ENCODE measurements around the gene BICD1. TPM values are rescaled to one million over a fixed set of nuclear protein-coding genes. Genes with fewer than 3 reads are reported as not detected.

BICD1 gene
- polyA plus RNA-seq, 1 of the 3 experiments (the other 2 are of a cell fraction), result 12.1 TPM

GRCh38 chr12:32332446-32332845, 225.8 kb downstream of the BICD1 start:
- no peaks in the 10 kb centered on the region for H3K9me2 ChIP-seq
- CTCF ChIA-PET, result interaction anchor here (1.2 to 1.3 kb wide), 2 partner anchors 10 to 26 kb away, joined by 4 read pairs; no protein-coding TSS in a partner anchor
- no peak overlapping the region for H3K4me3 ChIP-seq (ENCODE audit: low read depth in 2 of 2, low read length in 1 of 2)
- no peak for TF ChIP-seq EZH2phosphoT487 (IDR thresholded peaks at IDR 0.05; ENCODE audit: borderline replicate concordance, low read depth)
- no peak for TF ChIP-seq POLR2AphosphoS5 (IDR thresholded peaks at IDR 0.05; ENCODE audit: low read depth, low read length)
- TF ChIP-seq CHD2 (IDR thresholded peaks at IDR 0.05; ENCODE audit: low read length, partially characterized antibody), result no peak
- H3K79me2 ChIP-seq (ENCODE audit: insufficient read depth), result no peaks in the 10 kb centered on the region
- H3K4me1 ChIP-seq (ENCODE audit: control insufficient read depth in 1 of 2, insufficient read depth in 2 of 2, low read depth in 1 of 2, low read length in 1 of 2), result no peaks in the 10 kb centered on the region
- DNase-seq, result no peak
- no peaks in the 10 kb centered on the region for H3K27me3 ChIP-seq (ENCODE audit: insufficient read depth)
- POLR2A ChIA-PET, result no interaction called here
- H3F3A ChIP-seq (replicated peaks; ENCODE audit: insufficient read depth), result peaks cover 4% of the 10 kb centered on the region
- no peaks in the 10 kb centered on the region for H3K9me3 ChIP-seq
- WGBS (ENCODE audit: low lambda C conversion rate), result 94% methylated on average over 3 of the region's 3 CpGs
- no peak overlapping the region for H3K27ac ChIP-seq (ENCODE audit: low read depth in 2 of 2, low read length in 1 of 2)
- no peaks in the 10 kb centered on the region for H4K20me1 ChIP-seq (ENCODE audit: insufficient read depth)
- no peak overlapping the region for H2AFZ ChIP-seq (ENCODE audit: low read depth)
- H3K9ac ChIP-seq, result no peak overlapping the region
- H3K36me3 ChIP-seq (replicated peaks in 1 of 2; ENCODE audit: control insufficient read depth in 1 of 2, insufficient read depth in 2 of 2, low read length in 1 of 2), result peaks cover 26 to 27% of the 10 kb centered on the region in 2 experiments
- H3K4me2 ChIP-seq, result no peak overlapping the region

GRCh38 chr12:32334371-32334777, 227.7 kb downstream of the BICD1 start:
- H3K4me1 ChIP-seq (ENCODE audit: control insufficient read depth in 1 of 2, insufficient read depth in 2 of 2, low read depth in 1 of 2, low read length in 1 of 2), result no peaks in the 10 kb centered on the region
- no peak overlapping the region for H3K4me2 ChIP-seq
- H3K9me3 ChIP-seq, result no peaks in the 10 kb centered on the region
- CTCF ChIA-PET, result interaction anchor here (1.5 to 2.4 kb wide), 2 partner anchors 11 to 22 kb away, joined by 5 to 7 read pairs; no protein-coding TSS in a partner anchor
- no peaks in the 10 kb centered on the region for H3K9me2 ChIP-seq
- TF ChIP-seq TAF1 (IDR thresholded peaks at IDR 0.05; ENCODE audit: borderline replicate concordance, low read depth, low read length), result no peak
- TF ChIP-seq MEF2A (IDR thresholded peaks at IDR 0.05; ENCODE audit: borderline replicate concordance, low read depth), result no peak
- TF ChIP-seq FOXJ3 (CRISPR knock-in tag; IDR thresholded peaks at IDR 0.05), result no peak
- no peak for TF ChIP-seq FOXM1 (IDR thresholded peaks at IDR 0.05; ENCODE audit: low read depth)
- no peak for TF ChIP-seq RCOR1 (IDR thresholded peaks at IDR 0.05; ENCODE audit: low read length)
- TF ChIP-seq POLR2AphosphoS5 (IDR thresholded peaks at IDR 0.05; ENCODE audit: low read depth, low read length), result no peak
- TF ChIP-seq RFX5 (IDR thresholded peaks at IDR 0.05; ENCODE audit: low read length), result no peak
- TF ChIP-seq FOSL2 (IDR thresholded peaks at IDR 0.05; ENCODE audit: borderline replicate concordance, low read depth), result no peak
- no peak for TF ChIP-seq CHD2 (IDR thresholded peaks at IDR 0.05; ENCODE audit: low read length, partially characterized antibody)
- no peak for TF ChIP-seq REST (IDR thresholded peaks at IDR 0.05; ENCODE audit: low read depth, low read length)
- TF ChIP-seq NFIC (IDR thresholded peaks at IDR 0.05; ENCODE audit: borderline replicate concordance), result no peak
- TF ChIP-seq TEAD4 (IDR thresholded peaks at IDR 0.05; ENCODE audit: borderline replicate concordance, insufficient read depth), result no peak
- no peak overlapping the region for H3K4me3 ChIP-seq (ENCODE audit: low read depth in 2 of 2, low read length in 1 of 2)
- H4K20me1 ChIP-seq (ENCODE audit: insufficient read depth), result no peaks in the 10 kb centered on the region
- POLR2A ChIA-PET, result no interaction called here
- no peak for DNase-seq
- no peak overlapping the region for H3K27ac ChIP-seq (ENCODE audit: low read depth in 2 of 2, low read length in 1 of 2)
- H3F3A ChIP-seq (replicated peaks; ENCODE audit: insufficient read depth), result peaks cover 4% of the 10 kb centered on the region
- no peaks in the 10 kb centered on the region for H3K79me2 ChIP-seq (ENCODE audit: insufficient read depth)
- WGBS (ENCODE audit: low lambda C conversion rate), result 95% methylated on average over 4 of the region's 4 CpGs
- no peak overlapping the region for H3K9ac ChIP-seq
- peaks cover 30 to 36% of the 10 kb centered on the region in 2 experiments for H3K36me3 ChIP-seq (replicated peaks in 1 of 2; ENCODE audit: control insufficient read depth in 1 of 2, insufficient read depth in 2 of 2, low read length in 1 of 2)
- no peaks in the 10 kb centered on the region for H3K27me3 ChIP-seq (ENCODE audit: insufficient read depth)
- no peak overlapping the region for H2AFZ ChIP-seq (ENCODE audit: low read depth)
